Fibroblast of lung (primary cell): Measurements from ENCODE around the gene ANKMY1. TPM values are rescaled to one million over a fixed set of nuclear protein-coding genes. Genes with fewer than 3 reads are reported as not detected.

Experiments used
- DNase-seq, 2 donors: peaks; one replicate each; pipeline versions ENCODE4 v3.0.0 to v3.0.0-alpha.2; 2010; ENCODE audit warnings: low read depth in 2 of 2
- H2AFZ ChIP-seq: 2 replicates; pipeline ENCODE4 v1.5.1; 2012; ENCODE audit warnings: low read length, control low read depth, inconsistent platforms
- H3K27ac ChIP-seq: 2 replicates; pipeline ENCODE4 v1.5.1; 2011; ENCODE audit warnings: low read length, control low read depth; ENCODE audit not compliant: insufficient read depth
- H3K27me3 ChIP-seq: 2 replicates; pipeline ENCODE4 v1.5.1; 2011; ENCODE audit warnings: mild to moderate bottlenecking, low read length; ENCODE audit not compliant: control insufficient read depth, insufficient read depth
- H3K36me3 ChIP-seq: 2 replicates; pipeline ENCODE4 v1.5.1; 2011; ENCODE audit warnings: low read length; ENCODE audit not compliant: control insufficient read depth, insufficient read depth
- H3K4me1 ChIP-seq: 2 replicates; pipeline ENCODE4 v1.5.1; 2011; ENCODE audit warnings: low read length; ENCODE audit not compliant: control insufficient read depth, insufficient read depth; ENCODE audit errors: extremely low read depth
- H3K4me2 ChIP-seq: 2 replicates; pipeline ENCODE4 v1.5.1; 2011; ENCODE audit warnings: low read length, control low read depth; ENCODE audit not compliant: insufficient read depth; ENCODE audit errors: extremely low read depth
- H3K4me3 ChIP-seq, 4 experiments: fragments of 200-600 bp in 1 of 4; sonication (generic) in 1 of 4; replicated peaks in 1 of 4; 2 replicates each; pipeline ENCODE4 v1.5.1; 2011 to 2016; ENCODE audit warnings: low read length in 4 of 4, low read depth in 3 of 4, mild to moderate bottlenecking in 3 of 4, control low read depth in 2 of 4, inconsistent platforms in 1 of 4, mixed read lengths in 1 of 4; ENCODE audit not compliant: insufficient read depth in 1 of 4; ENCODE audit errors: control extremely low read depth in 1 of 4
- H3K79me2 ChIP-seq: 2 replicates; pipeline ENCODE4 v1.5.1; 2012; ENCODE audit warnings: mild to moderate bottlenecking, low read length, inconsistent platforms; ENCODE audit not compliant: control insufficient read depth, insufficient read depth
- H3K9ac ChIP-seq: 2 replicates; pipeline ENCODE4 v1.5.1; 2011; ENCODE audit warnings: mild to moderate bottlenecking, low read length, control low read depth; ENCODE audit not compliant: insufficient read depth
- H3K9me3 ChIP-seq: 2 replicates; pipeline ENCODE4 v1.5.1; 2012; ENCODE audit warnings: low read depth, low read length; ENCODE audit not compliant: control insufficient read depth, insufficient read depth
- H4K20me1 ChIP-seq: 2 replicates; pipeline ENCODE4 v1.5.1; 2011; ENCODE audit warnings: low read length; ENCODE audit not compliant: control insufficient read depth, insufficient read depth; ENCODE audit errors: extremely low read depth
- EZH2 ChIP-seq: IDR thresholded peaks from 2 replicates; pipeline ENCODE4 v1.5.1; 2012; ENCODE audit warnings: low read length, control low read depth, mild to moderate bottlenecking; ENCODE audit errors: missing control alignments
- polyA plus RNA-seq, 2 donors: library from polyadenylated mRNA; depleted of rRNA in 1 of 2; stranded (reverse) in 1 of 2; unstranded in 1 of 2; fragments of >200 nt; gene quantifications; 2 replicates each; pipeline ENCODE4 v1.2.1, GENCODE V29; 2011 to 2012; ENCODE audit warnings: missing spikeins in 1 of 2
- total RNA-seq: library from RNA; depleted of rRNA; stranded (reverse); fragments of >200 nt; gene quantifications from 2 replicates; pipeline ENCODE4 v1.2.1, GENCODE V29; 2014
- TF ChIP-seq, protein P1 (sequence below), 2 donors: IDR thresholded peaks in 1 of 2; conservative IDR thresholded peaks in 1 of 2; 1 replicate in 1 of 2; 2 replicates in 1 of 2; pipeline ENCODE4 v1.5.1; 2011 to 2012; ENCODE audit warnings: low read length in 2 of 2, control low read depth in 1 of 2, inconsistent platforms in 1 of 2, low read depth in 1 of 2, mild to moderate bottlenecking in 1 of 2

The ANKMY1 gene
- total and polyA plus RNA-seq, 2 donors (not counting 1 experiment from before 2014, with no cell fraction given): 2.8 to 7.4 TPM

DNA sequence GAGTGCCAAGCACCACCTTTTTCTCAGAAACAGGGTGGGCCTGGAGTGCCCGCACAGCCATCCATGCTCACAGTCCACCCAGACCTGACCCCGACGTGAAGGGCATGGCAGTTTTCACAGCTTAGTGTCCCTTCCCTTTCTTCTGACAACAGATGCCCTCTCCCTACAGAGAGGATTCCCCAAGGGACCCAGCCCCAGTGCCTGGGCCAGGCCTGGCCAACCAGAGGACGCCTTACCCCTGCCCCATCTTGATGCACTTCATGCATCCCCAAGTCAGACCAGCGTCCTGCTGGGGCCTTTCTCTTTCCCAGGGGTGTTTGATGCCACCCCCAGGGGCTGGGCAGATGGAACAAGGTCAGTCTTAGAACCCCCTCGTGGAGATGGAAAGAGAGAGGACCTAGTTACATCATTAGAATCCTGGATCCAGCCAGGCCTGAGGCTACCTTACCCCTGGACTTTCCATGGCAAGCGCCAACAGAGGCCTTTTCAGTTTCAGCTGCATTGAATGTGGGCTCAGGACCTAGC, 3.8 kb downstream of the ANKMY1 start:
- no peaks in the 10 kb centered on the region for H3K27me3 ChIP-seq
- H3K4me1 ChIP-seq: peaks cover 2% of the 10 kb centered on the region
- no peak overlapping the region for H2AFZ ChIP-seq
- no peak for DNase-seq
- no peaks in the 10 kb centered on the region for H4K20me1 ChIP-seq
- TF ChIP-seq EZH2: no peak
- TF ChIP-seq, protein P1, sequence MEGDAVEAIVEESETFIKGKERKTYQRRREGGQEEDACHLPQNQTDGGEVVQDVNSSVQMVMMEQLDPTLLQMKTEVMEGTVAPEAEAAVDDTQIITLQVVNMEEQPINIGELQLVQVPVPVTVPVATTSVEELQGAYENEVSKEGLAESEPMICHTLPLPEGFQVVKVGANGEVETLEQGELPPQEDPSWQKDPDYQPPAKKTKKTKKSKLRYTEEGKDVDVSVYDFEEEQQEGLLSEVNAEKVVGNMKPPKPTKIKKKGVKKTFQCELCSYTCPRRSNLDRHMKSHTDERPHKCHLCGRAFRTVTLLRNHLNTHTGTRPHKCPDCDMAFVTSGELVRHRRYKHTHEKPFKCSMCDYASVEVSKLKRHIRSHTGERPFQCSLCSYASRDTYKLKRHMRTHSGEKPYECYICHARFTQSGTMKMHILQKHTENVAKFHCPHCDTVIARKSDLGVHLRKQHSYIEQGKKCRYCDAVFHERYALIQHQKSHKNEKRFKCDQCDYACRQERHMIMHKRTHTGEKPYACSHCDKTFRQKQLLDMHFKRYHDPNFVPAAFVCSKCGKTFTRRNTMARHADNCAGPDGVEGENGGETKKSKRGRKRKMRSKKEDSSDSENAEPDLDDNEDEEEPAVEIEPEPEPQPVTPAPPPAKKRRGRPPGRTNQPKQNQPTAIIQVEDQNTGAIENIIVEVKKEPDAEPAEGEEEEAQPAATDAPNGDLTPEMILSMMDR (conservative IDR thresholded peaks at IDR 0.05 in 1 of 2, IDR thresholded peaks at IDR 0.05 in 1 of 2; ENCODE audit: low read depth in 1 of 2, low read length in 2 of 2): no peak
- H3K4me2 ChIP-seq: no peak overlapping the region
- no peak overlapping the region for H3K4me3 ChIP-seq
- no peak overlapping the region for H3K9ac ChIP-seq
- H3K9me3 ChIP-seq: no peaks in the 10 kb centered on the region
- no peak overlapping the region for H3K27ac ChIP-seq
- peaks cover 1% of the 10 kb centered on the region for H3K79me2 ChIP-seq
- H3K36me3 ChIP-seq: no peaks in the 10 kb centered on the region

DNA sequence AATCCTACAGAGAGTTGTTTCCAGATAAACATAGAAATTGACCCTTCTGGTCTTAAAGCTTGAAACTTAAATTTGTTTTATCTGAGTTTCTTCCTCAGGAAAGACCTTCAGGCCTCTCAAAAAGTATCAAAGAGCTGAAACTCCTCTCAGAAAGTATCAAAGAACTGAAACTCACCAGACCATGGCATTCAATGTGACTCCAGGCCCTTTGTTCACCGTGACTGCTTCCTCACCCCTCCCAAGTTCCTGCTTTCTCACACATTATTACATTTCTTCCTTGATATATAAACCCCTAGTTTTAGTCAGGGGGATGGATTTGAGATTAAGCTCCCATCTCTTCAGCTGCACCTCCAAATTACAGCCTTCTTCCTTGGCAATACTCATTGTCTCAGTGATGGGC, 6.0 kb downstream of the ANKMY1 start:
- no peak overlapping the region for H3K4me2 ChIP-seq
- no peak for DNase-seq
- H3K4me1 ChIP-seq: no peaks in the 10 kb centered on the region
- no peak overlapping the region for H3K4me3 ChIP-seq
- H3K9me3 ChIP-seq: no peaks in the 10 kb centered on the region
- H3K9ac ChIP-seq: no peak overlapping the region
- H3K27ac ChIP-seq: no peak overlapping the region
- no peaks in the 10 kb centered on the region for H3K27me3 ChIP-seq
- no peaks in the 10 kb centered on the region for H3K79me2 ChIP-seq
- no peaks in the 10 kb centered on the region for H4K20me1 ChIP-seq
- H3K36me3 ChIP-seq: no peaks in the 10 kb centered on the region
- H2AFZ ChIP-seq: no peak overlapping the region
- TF ChIP-seq, protein P1 (conservative IDR thresholded peaks at IDR 0.05 in 1 of 2, IDR thresholded peaks at IDR 0.05 in 1 of 2; ENCODE audit: low read depth in 1 of 2, low read length in 2 of 2): no peak
- TF ChIP-seq EZH2: no peak

DNA sequence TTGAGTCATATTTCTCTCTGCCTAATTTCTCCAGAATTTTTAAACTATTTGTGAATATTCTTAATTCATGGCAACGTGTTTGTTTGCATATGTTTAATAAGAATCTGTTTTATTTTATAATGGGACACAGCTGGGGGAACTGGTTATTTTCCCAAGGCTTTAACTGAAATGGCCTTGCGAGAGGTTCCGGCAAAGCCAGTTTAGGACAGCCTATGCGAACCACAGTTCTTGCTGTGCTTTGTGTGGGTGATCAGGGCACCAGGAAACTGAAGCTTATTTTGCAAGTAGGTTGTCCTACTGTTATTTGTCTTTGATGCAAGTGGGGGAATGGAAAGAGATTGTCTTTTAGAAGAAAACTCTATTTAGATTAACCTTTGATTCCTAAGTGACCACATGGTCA, 6.5 kb downstream of the ANKMY1 start:
- H3K9me3 ChIP-seq: no peaks in the 10 kb centered on the region
- H3K36me3 ChIP-seq: no peaks in the 10 kb centered on the region
- H3K4me1 ChIP-seq: no peaks in the 10 kb centered on the region
- no peak overlapping the region for H3K27ac ChIP-seq
- H3K4me2 ChIP-seq: no peak overlapping the region
- no peaks in the 10 kb centered on the region for H3K79me2 ChIP-seq
- H3K27me3 ChIP-seq: no peaks in the 10 kb centered on the region
- TF ChIP-seq, protein P1 (conservative IDR thresholded peaks at IDR 0.05 in 1 of 2, IDR thresholded peaks at IDR 0.05 in 1 of 2; ENCODE audit: low read depth in 1 of 2, low read length in 2 of 2): no peak
- TF ChIP-seq EZH2: no peak
- no peak for DNase-seq
- no peak overlapping the region for H3K4me3 ChIP-seq
- no peaks in the 10 kb centered on the region for H4K20me1 ChIP-seq
- no peak overlapping the region for H2AFZ ChIP-seq
- H3K9ac ChIP-seq: no peak overlapping the region
